Measurements from ENCODE around the gene SNUPN. TPM values are rescaled to one million over a fixed set of nuclear protein-coding genes. Genes with fewer than 3 reads are reported as not detected.

SNUPN gene
- total and polyA plus RNA-seq, 10 of the 15 experiments (the other 5 are each of a cell fraction or from before 2014, with no cell fraction given) = 19.0 to 50.3 (median 32.5) TPM

GRCh38 chr15:75637245-75638009 is 11.9 kb upstream of the SNUPN start (continued):
- TF ChIP-seq ZBTB11 (CRISPR knock-in tag; IDR thresholded peaks at IDR 0.05) (no peak), ZBTB33 (IDR thresholded peaks at IDR 0.05) (no peak), ETV6 (conservative IDR thresholded peaks at IDR 0.05 in 1 of 2, IDR thresholded peaks at IDR 0.05 in 1 of 2; ENCODE audit: borderline replicate concordance in 1 of 2, low read depth in 1 of 2) (no peak), NFYB (IDR thresholded peaks at IDR 0.05; ENCODE audit: insufficient read depth, low read depth, low read length) (no peak), CBFB (IDR thresholded peaks at IDR 0.05; ENCODE audit: low read depth) (no peak), EED (IDR thresholded peaks at IDR 0.05; ENCODE audit: low read depth) (no peak), DPF2 (IDR thresholded peaks at IDR 0.05) (no peak)
- TF ChIP-seq, protein P1, sequence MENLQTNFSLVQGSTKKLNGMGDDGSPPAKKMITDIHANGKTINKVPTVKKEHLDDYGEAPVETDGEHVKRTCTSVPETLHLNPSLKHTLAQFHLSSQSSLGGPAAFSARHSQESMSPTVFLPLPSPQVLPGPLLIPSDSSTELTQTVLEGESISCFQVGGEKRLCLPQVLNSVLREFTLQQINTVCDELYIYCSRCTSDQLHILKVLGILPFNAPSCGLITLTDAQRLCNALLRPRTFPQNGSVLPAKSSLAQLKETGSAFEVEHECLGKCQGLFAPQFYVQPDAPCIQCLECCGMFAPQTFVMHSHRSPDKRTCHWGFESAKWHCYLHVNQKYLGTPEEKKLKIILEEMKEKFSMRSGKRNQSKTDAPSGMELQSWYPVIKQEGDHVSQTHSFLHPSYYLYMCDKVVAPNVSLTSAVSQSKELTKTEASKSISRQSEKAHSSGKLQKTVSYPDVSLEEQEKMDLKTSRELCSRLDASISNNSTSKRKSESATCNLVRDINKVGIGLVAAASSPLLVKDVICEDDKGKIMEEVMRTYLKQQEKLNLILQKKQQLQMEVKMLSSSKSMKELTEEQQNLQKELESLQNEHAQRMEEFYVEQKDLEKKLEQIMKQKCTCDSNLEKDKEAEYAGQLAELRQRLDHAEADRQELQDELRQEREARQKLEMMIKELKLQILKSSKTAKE (IDR thresholded peaks at IDR 0.05; ENCODE audit: low read depth, poor library complexity, severe bottlenecking) = no peak
